ENCODE measurements around the gene SDSL. TPM values are rescaled to one million over a fixed set of nuclear protein-coding genes. Genes with fewer than 3 reads are reported as not detected.

Gene SDSL
- total RNA-seq, 1 donor from 2014 or later = 1.8 TPM

DNA sequence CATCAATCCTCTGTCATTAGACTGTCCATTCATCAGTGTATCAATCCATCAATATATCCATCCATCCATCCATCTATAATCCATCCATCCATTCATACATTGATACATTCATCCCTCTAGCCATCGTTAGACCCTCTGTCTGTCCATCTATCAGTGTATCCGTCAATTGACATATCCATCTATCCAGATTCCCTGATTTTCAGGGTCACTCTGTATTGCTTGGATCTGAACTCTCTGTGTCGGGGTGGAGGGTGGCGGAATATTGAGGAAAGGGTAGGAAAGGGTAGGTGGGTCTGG lies 17.1 kb downstream of the SDSL start:
- intact Hi-C loops (cut with DNase I) = no loop called here
- DNase-seq (ENCODE audit: low spot score) (no peak), ATAC-seq (no peak)

DNA sequence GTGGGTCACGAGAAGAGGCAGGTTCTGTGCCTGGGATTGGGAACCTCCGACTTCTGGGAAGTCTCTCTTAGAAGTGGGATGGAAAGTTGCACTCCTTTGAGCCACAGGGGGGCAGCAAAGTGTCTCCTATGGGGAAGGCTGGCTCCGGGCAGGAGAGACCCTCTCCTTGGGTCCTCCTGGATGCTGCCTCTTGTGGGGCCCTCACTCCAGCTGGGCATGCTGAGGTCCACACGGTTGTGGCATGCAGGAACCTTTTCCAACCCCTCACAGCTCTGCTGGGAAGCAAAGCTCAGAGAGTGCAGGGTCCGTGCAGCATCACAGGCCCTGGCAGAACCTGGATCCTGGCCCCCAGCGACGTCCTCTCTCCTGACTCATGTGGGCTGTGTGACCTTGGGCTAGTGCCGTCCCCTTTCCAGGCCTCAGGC lies 17.4 kb downstream of the SDSL start:
- DNase-seq (ENCODE audit: low spot score) (no peak), ATAC-seq (no peak)
- intact Hi-C loops (cut with DNase I) = loop anchor here (5.0 kb wide), 1 partner anchor 1348 kb away; no protein-coding TSS in a partner anchor

DNA sequence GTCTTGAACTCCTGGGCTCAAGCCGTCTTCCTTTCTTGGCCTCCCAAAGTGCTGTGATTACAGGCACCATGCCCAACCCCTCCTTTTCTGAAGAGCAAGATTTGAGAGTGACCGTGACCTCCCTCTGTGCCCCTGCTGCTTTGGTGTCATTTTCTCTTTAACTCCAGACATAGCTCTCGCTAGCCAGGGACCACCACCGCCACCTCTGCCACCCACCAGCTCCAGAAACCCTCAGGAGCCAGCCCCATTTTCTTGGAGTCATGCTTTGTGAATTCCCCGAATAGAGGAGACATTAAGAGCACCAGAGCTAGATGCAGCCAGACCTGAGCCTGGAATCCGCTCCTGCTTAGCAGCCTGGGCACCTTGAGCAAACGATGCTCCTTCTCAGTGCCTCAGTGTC lies 18.2 kb downstream of the SDSL start:
- DNase-seq (ENCODE audit: low spot score) (no peak), ATAC-seq (no peak)
- intact Hi-C loops (cut with DNase I) = loop anchor here (5.0 kb wide), 1 partner anchor 1347 kb away; no protein-coding TSS in a partner anchor

DNA sequence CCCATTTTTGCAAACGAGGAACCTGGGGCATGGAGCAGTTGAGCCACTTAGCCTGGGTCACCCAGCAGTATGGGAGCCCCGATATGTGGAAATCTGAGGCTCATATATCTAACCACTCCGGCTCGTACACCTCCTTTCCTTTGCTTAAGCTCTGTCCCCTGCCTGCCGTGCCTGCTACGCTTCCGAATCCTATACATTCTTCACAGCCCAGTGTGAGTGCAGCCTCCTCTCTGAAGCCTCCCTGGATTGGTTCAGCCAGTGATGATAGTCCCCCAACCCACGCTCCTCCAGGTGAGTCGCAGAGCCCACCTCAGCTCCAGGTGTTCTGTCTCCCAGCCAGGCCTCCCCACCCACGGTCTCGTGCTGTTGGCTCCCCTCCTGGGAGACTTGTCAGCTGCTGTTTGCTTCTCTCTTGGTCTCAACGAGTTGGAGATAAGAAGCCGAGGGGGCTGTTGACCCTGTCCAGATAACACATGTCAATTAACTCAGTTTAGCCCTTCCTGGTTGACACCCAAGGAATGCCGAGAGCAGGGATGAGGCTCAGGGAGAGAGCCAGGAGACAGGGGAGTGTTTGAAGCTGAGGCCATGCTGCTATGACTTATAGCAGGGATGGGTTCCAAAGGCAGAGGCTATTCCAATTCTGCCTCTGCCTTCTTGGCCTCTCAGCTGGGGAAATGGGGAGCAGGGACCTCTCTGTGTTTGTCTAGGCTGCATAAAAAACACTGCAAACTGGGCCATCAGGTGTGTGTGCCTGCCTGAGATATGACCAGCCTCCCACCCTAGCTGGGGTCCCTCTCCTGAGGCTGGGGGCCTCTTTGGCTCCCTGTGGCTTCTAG lies 19.0 kb downstream of the SDSL start:
- no peak for DNase-seq (ENCODE audit: low spot score)
- ATAC-seq = no peak
- intact Hi-C loops (cut with DNase I) = loop anchor here (5.0 kb wide), 1 partner anchor 1346 kb away; no protein-coding TSS in a partner anchor

DNA sequence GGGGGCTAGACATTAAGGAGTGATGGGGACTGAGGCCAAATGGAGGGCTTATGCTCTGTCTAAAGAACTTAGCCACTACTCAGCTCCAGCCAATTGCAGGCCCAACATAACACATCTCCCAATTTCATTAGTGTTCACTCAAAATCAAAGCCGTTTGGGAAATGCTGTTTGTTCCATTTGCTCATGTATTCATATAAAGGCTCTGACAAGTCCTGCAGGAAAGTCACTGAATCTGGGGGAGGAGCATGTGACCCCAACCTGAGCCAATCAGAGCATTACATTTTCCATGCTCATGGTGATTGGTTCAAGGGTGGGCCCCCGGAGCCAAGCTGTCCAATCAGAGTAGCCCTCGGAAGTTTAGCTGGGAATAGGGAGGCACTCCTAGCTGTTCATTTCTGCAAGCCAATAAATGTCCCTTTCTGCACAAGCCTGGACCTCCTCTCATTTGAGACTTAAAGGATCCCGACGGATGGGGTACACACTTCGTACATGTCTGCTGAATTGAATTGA lies 20.9 kb downstream of the SDSL start:
- intact Hi-C loops (cut with DNase I) = loop anchor here (5.0 kb wide), 1 partner anchor 1344 kb away; no protein-coding TSS in a partner anchor
- ATAC-seq (no peak), DNase-seq (ENCODE audit: low spot score) (no peak)

DNA sequence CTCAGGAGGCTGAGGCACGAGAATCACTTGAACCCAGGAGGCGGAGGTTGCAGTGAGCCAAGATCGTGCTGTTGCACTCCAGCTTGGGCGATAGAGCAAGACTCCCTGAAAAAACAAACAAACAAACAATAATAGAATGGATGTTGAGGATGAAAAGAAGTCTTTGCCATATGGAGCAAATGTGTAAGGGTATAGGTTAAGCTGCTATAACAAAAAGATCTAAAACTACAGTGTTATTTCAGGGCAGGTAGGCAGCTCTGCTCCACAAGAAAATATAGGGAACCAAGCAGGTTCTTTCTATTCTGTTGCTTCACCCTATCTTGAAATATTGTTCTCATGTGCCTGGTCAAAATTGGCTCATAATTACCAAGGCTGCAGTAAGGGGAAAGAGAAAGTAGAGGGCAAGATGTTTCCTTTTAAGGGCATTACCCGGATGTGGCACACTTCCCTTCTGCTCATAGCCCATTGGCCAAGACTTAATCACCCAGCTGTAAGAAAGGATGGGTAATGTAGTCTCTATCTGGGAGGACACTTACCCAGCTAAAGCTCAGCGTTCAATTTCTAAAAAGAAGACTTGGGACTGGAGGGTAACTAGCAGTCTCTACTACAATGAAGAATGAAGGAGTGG lies 23.5 kb downstream of the SDSL start:
- intact Hi-C loops (cut with DNase I) = no loop called here
- DNase-seq (ENCODE audit: low spot score) = no peak
- no peak for ATAC-seq

DNA sequence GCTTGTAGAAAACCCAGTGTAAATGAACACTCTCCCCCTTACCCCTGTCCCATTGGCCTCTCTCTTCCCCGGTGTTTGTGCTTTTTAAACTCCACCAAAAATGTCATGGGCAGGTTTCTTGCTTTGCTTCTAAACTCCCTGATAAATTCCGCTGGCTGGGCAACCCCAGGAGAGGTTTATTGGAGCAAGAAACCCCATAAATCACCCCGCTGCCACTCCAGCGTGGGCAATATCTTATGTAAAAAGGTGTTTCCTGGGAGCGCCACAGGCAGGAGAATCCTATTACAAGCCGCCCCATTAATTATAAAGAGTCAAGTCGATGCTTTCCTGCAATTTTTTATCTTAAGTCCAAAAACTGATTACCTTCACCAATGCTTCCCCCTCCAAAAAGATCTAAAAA lies 26.7 kb downstream of the SDSL start:
- DNase-seq (ENCODE audit: low spot score) (no peak), ATAC-seq (no peak)
- intact Hi-C loops (cut with DNase I) = no loop called here

DNA sequence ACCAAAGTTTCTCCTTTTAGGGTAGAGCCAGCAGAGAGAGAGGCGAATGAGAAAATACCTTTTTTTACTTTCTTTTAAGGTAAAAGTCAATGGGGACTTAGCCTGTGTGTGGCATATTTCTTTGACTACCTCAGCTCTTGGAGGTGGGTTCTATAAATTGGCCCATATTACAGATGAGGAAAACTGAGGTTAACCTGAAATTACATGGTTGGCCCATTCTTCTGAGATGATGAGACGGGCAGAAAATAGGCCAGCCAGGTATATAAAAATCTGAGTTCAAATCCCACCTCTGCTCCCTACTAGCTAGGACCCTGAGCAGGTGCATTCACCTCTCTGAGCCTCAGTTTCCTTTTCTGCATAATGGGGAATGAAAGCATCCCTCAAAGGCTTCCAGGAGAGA lies 27.1 kb downstream of the SDSL start:
- intact Hi-C loops (cut with DNase I) = no loop called here

DNA sequence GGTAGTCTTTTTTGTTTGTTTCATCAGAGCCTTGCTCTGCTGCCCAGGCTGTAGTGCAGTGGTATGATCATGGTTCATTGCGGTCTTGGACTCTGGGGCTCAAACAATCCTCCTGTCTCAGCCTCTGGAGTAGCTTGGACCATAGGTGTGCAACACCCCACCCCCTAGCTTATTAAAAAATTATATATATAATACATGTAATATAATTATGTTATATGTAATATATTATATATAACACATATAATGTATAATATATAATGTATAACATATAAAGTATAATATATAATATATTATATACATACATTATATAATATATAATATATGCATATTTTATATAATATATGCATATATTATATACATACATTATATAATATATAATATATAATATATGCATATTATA lies 27.7 kb downstream of the SDSL start:
- DNase-seq (ENCODE audit: low spot score) (no peak), ATAC-seq (no peak)
- intact Hi-C loops (cut with DNase I) = no loop called here

More for the DNA sequence above, 27.1 kb downstream of the SDSL start:
- ATAC-seq = no peak
- DNase-seq (ENCODE audit: low spot score) = no peak

DNA sequence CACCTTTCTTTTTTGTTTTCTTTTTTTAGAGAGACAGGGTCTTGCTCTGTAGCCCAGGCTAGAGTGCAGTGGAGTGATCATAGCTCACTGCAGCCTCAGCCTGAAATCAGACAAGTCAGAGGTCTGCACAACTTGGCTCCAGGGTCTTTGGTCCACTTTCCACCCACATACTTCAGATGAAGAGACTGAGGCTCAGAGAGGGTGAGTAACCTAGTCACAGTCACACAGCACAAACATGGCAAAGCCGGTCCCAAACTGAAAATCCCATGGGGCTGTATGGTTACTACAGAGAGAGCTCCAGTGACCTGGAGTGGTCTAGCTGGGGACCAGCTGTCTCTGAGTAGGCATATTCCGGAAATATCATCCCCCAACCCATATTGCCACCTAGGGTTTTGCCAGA lies 30.3 kb downstream of the SDSL start:
- DNase-seq (ENCODE audit: low spot score) (no peak), ATAC-seq (no peak)
- intact Hi-C loops (cut with DNase I) = no loop called here

DNA sequence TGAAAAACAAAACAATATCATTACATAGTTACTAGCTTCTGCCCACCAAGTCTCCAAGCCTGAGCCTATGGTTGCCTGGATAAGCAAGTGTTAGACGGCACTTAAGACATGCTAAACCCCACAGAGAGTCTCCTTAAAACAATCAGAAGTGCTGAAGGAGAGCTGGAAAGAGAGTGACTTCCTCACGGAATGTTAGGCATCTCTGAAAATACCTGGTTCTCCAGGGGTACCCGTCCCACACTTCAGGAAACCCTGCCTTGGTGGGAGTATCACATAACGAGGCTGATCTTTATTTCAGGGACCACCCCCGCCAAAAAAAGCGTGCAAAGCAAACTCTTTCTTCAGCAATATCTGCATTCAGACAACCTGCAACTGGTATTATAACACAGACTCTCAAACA lies 31.1 kb downstream of the SDSL start:
- ATAC-seq = no peak
- intact Hi-C loops (cut with DNase I) = no loop called here
- DNase-seq (ENCODE audit: low spot score) = no peak

DNA sequence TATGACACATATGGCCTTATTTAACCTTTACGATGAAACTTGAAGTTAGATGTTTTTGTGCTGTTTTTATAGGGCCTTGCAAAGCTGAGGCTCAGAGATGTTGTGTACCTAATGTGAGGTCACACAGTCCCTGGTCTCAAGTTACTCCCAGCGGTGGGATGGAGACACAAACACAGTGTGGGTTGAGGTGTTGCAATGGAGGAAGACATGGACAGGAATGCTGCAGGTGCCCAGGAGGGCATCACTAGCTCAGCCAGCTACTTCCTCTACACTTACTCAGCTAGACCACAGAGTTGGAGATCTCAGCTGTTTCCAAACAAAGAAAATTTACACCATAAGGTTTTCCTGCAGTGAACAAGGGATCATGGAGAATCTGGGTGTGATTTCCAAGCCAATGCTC lies 34.0 kb downstream of the SDSL start:
- DNase-seq (ENCODE audit: low spot score) = no peak
- intact Hi-C loops (cut with DNase I) = no loop called here
- ATAC-seq = no peak

DNA sequence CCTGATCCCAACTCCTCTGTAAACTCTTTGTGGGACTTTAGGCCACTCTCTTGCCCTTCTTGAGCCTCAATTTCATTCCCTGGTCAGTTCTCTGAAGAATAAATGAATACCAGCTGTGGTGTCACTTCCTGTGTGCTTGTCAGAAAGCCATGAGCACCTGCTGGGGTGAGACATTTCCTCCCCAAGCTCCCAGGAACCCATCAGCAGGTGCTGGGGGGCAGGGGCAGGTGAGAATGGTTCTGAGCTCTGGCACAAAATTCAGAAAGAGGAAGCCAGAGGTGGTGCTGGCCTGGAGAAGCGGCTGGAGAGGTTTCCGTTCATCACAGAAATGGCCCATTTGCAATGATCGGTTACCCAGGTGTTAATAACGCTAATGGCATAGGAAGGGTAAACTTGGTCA lies 34.6 kb downstream of the SDSL start:
- ATAC-seq (no peak), DNase-seq (ENCODE audit: low spot score) (no peak)
- intact Hi-C loops (cut with DNase I) = no loop called here

DNA sequence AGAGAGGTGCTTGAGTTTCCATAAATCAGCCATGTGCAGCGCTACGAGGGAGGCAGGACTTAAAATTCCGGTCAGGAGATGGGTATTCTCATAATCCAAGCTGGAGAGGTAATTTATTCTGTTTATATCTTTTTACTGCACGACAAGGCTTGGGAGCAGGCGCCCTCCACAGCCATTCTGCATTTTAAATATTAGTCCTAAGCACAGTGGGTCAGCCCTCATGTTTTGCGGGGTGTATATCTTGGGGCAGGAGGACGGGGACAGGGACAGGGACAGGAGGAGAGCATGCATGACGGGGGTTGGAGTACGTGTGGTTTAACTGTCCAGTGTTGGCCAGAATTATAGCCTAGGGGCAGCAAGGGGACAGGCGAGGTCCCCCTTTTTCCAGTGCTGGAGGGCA lies 35.0 kb downstream of the SDSL start:
- no peak for DNase-seq (ENCODE audit: low spot score)
- intact Hi-C loops (cut with DNase I) = no loop called here
- ATAC-seq = no peak

DNA sequence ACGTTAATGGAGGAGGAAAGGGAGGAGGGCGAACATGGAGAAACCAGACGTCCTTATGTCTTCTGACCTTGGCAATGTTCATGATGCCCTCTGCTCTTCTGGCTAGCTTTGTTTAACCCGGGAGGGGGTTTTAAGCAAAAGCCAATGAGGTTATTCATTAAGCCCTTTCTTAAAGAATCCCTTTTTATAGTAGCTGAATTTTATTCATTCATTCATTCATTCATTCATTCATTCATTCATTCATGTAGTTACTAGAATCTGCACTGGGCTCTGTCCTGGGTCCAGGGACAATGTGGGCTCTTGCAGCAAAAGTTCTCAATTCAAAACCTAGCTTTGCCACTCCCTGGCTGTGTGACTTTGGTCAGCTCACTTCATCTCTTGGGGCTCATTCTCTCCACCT lies 35.5 kb downstream of the SDSL start:
- no peak for DNase-seq (ENCODE audit: low spot score)
- intact Hi-C loops (cut with DNase I) = no loop called here
- ATAC-seq = no peak

DNA sequence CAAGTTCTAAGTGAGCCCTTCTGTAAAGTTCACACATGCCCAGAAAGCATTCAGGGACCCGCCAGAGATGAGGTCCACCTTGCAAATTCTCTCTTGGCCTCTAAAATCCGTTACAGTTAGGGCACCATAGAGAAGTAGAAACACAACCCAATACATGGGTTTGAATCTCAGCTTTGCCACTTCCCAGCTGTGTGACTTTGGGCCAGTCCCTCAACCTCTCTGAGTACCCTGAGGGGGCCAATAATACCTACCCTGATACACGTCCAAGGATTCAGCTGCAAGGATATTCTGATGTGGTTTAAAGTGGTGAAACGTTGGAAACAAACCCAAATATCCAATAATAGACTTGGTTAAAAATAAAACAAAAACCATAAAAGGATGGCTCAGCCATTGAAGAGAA lies 37.8 kb downstream of the SDSL start:
- intact Hi-C loops (cut with DNase I) = loop anchor here (10.0 kb wide), 1 partner anchor 455 kb away; no protein-coding TSS in a partner anchor
- DNase-seq (ENCODE audit: low spot score) = no peak
- no peak for ATAC-seq

DNA sequence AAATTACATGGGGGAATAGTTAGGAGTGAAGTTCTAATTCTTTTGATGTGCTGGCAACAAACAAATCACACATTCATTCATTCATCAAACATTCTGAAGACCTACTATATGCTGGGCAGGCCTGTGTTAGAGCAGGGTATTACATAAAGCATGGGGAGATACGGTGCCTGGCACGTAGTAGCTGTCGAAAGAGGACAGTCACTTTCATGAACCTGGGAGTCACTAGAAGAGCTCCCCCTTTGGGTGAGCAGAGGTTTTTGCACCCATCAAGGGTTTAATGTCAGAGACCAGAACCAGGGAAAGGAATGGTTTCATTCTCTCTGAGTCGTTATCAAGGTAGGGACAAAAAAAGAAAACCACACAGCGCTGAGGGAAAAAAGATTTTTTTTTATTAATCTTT lies 39.5 kb downstream of the SDSL start:
- intact Hi-C loops (cut with DNase I) = loop anchor here (10.0 kb wide), 1 partner anchor 453 kb away; no protein-coding TSS in a partner anchor
- no peak for ATAC-seq
- DNase-seq (ENCODE audit: low spot score) = no peak

DNA sequence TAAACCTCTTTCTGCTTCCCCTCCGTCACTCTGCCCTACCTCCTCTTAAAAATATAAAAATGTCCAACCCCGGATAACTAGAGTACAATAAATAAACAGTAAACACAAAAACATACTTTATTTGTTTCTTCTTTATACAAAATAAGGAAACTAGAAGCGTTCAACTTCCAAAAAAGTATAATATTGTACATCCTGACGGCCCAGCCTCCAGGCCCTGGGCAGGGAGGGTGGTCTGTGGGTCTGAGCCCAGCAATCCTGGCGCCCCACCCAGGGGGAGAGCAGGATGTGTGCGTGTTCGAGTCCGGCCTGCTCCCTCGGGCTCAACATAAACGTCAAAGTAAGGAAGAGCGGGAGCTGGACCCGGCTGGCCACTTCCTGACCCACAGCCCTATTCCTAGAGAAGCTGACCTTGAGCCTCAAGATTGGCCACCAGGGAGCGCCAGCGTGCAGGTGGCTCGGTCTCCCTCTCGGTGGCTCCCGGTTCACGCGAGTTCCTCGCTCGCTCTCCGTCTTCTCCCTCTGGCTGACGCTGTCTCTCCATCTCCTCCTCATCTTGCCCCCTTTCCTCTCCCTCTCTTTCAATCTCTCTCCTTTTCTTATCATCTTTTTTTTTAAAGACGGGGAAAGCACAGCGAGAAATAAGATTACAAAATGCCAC lies 40.1 kb downstream of the SDSL start:
- intact Hi-C loops (cut with DNase I) = loop anchor here (10.0 kb wide), 1 partner anchor 453 kb away; no protein-coding TSS in a partner anchor
- peak; percentile 85 for DNase-seq (ENCODE audit: low spot score)
- ATAC-seq = peak; percentile 86

DNA sequence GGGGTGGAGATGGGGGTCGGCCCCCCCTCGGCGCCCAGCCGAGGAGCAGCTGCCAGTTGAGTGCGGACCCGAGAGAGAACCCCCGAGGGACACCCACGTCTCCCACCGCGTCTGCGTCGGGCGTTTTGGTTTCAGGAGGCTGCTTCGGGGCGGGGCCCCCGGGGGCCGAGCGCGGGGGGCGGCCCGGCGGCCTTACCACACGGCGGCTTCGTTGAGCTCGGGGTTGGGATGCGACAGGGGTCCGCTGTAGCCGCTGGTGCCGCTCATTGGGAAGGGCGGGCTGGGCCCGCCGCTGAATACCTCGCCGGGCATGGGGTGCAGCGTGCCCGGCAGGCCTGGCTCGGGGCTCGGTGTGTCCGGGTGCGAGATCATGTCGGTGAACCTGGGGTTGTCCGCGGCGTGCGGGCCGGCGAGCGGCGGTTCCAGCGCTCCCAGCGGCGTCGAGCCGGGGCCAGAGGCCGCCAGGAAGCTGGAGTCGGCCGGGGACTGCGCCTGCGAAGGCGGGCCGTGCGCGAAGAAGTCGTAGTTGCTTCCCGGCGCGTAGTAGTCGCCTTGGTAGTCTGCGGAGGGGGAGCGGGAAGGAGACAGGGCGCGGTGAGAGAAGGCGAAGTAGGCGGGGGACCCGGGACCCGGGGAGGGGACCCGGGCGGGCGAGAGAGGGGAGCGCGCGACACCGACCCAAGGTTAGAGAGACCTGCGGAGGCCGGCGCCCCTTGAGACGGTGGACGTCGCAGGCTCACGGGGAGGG lies 41.0 kb downstream of the SDSL start:
- intact Hi-C loops (cut with DNase I) = loop anchor here (10.0 kb wide), 1 partner anchor 452 kb away; no protein-coding TSS in a partner anchor
- no peak for ATAC-seq
- no peak for DNase-seq (ENCODE audit: low spot score)
